Stimulated activated CD4-positive, alpha-beta T cell treated with anti-CD3 and anti-CD28 coated beads, Interleukin-2, amount 100 ng/mL, for 4 hours (primary cell): ENCODE measurements around the gene ADAMTSL4.
"Not testable (repeated sequence)": the region's sequence is repeated elsewhere in the genome, so short reads cannot be mapped to it uniquely, and the experiment has no call there.

Source experiments
- DNase-seq: peaks from one replicate; pipeline ENCODE4 v3.0.0-alpha.2; 2020; ENCODE audit warnings: low read depth

ADAMTSL4 gene

DNA sequence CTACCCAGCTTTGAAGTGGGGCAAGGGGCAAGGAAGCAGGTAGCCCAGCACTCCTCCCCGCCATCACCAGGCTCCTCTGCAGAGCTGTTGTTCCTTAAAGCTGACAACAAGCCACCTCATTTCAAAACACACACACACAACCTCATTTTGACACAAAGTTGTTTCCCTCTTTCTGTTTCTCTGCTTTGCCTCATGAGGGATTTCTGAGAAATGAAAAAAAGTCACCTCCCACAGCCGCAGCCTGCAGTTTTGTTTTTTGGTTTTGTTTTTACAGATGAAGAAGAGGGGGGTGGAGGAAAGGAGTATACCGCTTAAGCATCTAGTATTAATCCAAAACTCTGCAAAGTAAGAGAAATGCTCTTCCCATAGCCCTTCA lies 18.1 kb downstream of the ADAMTSL4 start:
- peak; percentile 49 for DNase-seq

DNA sequence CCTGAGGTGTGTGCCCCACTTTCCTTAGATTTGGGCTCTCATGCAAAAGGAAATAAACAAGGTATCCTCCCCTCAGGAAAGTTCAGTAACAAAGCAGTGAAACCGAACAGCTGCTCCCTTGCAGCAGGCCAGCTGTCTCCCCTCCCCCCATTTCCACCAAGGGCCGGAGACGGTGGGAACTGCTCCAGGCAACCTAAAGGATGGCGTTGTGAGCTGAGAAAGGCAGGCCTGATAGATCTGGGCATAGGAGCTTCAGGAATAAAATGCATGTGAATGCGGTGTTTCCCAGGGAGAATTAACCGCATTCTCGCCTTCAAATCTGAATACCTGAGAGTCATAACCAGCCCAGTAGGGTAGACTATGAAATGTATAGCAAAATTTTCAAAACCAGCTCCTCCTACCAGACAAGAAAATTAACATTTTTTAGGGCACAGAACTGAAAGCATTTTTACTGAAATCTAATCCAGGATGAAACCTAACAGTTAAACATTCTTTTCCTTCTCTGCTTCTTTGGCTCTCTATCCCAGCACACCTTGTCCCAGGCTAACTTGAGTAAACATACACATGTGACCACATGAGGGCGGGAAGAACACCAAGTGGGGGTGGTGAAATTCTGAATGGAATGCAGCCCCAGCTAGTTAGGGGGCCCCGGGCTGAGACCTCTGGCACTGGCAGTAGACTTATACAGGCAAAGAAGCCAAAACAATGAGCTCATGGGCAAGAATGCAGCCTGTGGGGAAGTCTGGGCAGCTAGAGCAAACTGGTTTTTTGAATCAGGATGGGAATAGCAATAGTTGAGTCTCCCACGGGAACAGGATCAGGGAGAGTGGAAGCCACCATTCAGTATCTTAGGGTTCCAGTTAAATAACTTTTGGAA lies 18.7 kb downstream of the ADAMTSL4 start:
- no peak for DNase-seq

DNA sequence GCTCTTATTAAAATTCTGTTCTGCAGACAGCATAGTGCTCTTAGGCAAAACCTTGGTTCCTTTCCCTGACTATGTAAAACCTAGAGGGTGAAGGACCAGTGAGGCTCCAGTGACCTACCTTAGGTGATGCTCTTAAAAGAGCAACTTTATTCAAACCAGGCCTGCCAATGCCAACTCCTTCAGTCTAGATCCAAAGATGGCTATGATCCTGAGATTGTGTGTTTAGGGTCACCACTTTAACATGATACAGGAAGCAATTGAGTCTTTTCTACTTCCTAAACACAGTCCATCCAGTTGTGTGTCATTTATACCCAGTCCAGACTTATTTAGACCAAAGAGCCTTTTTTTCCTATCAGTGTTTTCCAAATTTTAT lies 19.4 kb downstream of the ADAMTSL4 start:
- DNase-seq, result no peak

DNA sequence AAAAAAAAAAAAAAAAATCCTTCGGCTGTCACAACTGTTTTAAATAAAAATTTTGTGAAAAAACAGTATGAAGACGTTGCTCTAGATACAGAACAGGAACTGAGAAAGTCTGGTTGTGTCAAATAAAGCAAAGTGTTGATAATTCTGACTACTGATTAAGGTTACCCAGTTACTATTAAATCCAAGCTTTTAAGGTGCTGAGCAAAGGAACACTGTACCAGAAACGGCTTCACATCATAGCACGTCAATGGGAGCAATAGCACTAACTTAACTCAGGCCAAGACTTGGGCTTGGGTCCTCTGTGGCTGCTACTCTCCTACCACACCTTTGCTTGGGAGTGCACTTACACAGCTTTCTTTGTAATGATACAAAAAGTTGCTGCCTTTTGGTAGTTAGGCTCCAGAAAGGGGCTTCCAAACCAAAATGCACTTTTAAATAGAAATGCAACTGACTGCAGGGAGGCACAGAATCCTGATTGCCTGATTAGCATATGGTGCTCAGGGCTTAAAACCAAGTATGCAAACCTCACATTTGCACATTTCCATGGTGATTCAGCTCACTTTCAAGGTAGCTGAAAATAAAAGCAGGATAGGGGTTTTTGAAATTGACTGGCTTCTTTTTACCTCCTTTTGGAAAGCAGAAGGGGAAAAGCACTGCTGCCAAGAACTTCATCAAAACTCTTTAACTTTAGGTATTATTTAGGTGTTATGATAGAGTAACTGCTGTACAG lies 23.9 kb downstream of the ADAMTSL4 start:
- no peak for DNase-seq

DNA sequence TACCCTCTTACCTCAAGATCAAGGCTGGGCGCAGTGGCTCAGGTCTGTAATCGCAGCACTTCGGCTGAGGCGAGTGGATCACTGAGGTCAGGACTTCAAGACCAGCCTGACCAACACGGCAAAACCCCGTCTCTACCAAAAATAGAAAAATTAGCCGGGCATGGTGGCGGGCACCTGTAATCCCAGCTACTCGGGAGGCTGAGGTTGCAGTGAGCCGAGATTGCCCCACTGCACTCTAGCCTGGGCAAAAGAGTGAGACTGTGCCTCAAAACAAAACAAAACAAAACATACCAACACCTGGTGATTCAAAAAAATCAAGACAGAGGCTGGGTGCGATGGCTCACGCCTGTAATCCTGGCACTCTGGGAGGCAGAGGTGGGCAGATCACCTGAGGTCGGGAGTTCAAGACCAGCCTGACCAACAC lies 24.5 kb downstream of the ADAMTSL4 start:
- not testable (repeated sequence) for DNase-seq

DNA sequence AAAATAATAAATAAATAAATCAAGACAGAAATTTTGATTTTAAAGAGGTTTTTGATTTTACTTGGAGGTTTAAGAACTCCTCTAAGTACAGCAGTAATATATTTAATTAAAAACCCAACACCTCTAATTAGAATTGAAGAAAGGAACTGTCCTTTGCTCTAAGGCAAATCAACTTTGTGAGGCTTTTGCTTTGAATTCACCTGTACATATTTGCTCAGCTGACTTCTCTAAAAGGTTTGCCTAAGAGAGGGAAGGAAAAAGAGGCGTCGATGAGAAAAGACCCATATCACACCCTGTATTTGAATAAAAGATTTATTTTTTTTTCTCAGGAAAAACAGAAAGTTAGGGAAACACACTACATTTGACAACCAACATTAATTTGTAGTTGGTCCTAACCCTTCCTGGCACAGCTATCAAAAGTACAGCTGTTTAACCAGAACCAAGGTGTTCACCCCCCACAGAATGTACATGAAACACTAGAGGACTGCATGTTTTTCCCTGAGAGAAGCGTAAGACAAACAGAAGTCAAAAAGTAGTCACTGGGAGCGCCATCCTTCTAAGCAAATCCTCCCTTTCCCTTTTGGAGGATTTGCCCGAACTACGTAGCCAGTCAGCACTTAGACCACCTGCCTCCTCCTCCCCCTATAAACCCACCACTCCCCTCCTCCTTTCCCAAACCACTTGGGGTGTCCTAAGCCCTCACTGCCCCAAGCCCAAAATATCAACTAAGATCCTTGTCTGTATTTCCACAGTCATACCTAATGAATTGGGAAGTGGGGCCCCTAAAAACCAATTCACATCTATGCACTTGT lies 25.3 kb downstream of the ADAMTSL4 start:
- DNase-seq, result no peak

DNA sequence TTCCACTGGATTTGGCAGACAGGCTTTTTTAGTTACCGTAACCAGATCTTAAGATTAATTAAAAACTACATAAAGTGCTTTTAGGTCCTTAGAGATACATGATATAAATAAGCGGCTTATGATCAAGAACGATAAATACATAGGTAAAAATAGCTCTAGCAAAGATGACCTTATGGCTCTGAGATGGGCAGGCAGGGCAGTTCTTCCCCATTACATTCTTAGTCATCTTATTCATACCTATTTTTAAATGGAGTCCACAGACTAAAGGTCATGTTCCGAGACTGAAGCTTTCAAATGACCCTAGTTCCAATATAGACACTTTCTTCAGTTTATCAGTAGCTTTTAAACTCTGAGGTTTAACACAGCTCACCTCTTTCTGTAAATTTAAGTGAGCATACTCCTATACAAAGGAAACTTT lies 25.9 kb downstream of the ADAMTSL4 start:
- DNase-seq, result no peak

DNA sequence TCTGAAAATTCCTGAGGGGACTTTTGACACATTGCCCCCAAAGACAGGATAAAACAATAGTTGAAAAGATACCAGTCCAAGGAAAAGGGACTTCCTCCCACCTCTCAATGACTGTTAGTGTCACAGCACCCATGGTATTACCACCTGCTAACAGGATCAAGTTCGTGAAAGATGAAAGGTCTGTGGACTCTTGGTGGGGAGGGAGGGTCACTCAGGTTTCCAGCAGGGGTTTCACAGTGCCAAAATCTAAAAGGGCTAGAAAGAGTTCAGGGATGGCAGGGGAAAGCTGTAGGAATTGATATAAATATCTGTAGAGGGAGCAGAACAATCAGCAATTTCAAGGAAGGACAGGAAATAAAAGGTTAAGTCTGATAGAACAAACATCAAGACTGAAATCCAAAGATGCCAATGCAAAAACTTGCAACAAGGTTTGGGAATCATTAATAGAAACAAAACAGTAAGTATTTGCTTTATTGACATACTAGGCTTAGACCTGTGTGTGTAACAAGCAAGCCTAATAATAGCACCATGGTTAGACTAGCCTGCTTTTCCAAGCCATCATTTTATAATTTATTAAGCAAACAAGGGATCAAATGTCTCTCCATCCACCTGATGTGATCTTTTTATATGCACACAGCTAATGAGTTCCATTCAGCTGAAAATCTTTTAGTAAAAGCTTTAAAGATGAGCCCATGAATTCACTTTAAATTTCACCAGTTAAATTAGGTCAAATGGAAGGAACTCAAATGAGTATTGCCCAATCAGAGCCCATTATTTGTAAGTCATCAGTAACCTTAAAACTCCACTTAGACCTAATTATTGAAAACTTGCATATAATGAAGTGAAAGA lies 26.5 kb downstream of the ADAMTSL4 start:
- no peak for DNase-seq

DNA sequence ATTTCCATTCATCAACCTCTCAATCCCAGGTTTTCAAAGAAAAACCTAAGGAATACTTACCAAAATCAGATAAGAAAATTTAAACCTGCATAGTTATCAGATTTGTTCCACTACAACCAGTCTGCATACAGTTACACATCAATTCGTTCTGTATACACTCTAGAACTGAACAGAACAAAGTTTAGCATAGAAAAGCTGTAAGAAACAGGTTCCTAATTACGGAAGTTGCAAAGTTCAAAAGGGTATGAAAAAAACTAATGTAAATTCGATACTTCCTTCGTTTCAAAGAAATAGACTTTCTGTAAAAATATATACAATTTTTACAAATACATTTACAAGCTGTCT lies 27.1 kb downstream of the ADAMTSL4 start:
- no peak for DNase-seq

DNA sequence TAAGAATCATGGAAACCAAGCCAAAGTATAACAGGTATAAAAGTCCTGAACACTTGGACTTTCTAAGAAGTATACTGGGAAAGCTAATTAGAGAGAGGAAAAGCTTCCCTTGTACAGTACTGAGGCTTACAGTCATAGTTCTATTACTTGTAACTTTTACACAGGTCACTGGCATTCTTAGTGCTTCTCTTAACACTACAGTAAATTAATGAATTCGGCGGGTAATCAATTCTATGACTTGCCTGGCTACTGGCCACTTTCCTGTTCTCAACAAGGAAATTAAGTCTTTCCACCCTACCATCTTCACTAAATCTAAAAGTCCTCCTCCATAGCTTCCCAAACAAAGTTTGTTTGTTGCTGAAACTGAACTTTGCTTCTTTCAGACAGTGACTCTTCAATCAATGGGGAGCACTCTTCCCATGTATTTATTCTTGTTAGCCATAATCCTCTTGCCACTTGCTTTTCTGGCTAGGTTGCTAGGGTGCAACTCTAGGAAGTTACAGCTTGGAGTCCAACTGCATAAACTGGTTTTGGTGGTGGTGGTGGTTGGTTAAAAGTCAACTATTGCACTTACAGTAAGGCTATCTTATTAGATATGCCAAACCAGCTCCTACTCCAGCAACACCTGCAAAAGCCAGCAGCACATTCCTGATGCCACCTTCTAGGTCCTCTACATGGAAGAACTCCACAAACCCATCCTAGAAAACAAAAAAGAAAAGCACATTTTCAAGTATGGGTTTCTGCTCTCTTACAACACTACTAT lies 27.8 kb downstream of the ADAMTSL4 start:
- no peak for DNase-seq

DNA sequence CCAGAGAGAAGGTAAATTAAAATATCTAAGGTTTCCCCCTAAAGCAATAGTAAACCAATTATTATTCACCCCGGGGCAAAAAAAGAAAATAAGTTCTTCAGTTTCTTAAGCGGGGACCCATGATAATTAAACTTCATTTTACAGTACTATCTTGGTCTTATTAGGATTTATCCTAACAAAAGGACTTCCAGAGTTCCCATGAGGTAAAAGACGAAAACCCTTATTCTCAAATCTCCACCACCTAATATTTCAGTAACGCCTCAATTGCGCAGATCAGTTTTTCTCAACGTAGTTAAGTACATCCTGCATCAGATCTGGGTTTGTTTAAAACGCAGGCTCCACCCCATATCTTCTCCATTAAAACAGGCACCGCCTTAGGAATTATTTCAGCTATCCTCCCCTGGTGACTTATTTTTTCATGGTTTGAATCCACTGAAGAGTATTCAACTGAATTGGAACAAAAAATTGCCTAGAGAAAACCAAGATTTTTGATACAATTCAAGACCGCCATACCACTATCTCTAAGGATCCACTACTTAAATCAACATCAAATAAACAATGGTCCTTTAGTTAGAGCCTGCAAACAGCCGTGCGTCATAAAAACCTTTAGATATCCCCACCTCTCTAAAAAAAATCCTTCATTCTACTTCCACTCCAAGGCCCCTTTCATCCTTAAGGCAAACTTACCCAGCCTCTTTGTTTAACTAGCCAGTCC lies 28.5 kb downstream of the ADAMTSL4 start:
- no peak for DNase-seq

DNA sequence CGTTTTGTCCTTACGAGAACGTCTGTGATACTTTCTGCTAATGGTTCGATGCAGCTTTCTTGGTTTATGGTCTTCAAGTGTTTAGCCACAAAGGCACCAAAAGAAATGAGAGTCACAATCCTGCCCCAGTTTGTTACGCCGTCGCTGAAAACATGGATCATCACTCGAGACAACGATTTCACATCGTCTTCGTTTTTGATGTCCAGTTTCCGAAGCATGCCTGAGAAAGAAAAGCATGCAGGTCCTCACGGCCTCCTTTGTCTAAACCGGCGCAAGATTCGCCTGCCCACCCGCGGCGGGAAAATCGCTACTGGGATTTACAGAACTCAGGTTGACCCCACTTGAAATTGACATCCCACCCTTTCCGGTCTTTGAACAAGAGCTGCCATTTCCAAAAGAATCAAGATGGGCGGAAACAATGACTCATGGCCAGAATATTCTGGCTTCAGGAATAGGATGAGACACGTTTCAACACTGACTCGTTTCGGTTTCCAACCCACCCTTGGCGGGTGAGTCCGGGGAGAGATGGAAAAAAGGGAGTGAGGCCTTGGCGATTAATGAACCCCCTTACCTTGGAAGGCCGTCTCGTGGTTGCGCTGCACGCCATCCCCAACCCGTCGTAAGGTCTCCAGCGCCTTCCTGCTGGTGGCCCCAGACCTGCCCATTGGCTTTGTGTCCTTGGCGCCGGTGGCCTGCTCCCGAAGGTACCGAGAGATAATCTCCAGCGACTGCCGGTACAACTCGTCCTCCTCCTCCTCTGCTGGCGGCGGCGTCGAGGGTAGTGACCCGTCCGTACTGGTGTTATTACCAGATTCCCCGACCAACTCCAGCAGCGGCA lies 29.3 kb downstream of the ADAMTSL4 start:
- peak; percentile 56 for DNase-seq

DNA sequence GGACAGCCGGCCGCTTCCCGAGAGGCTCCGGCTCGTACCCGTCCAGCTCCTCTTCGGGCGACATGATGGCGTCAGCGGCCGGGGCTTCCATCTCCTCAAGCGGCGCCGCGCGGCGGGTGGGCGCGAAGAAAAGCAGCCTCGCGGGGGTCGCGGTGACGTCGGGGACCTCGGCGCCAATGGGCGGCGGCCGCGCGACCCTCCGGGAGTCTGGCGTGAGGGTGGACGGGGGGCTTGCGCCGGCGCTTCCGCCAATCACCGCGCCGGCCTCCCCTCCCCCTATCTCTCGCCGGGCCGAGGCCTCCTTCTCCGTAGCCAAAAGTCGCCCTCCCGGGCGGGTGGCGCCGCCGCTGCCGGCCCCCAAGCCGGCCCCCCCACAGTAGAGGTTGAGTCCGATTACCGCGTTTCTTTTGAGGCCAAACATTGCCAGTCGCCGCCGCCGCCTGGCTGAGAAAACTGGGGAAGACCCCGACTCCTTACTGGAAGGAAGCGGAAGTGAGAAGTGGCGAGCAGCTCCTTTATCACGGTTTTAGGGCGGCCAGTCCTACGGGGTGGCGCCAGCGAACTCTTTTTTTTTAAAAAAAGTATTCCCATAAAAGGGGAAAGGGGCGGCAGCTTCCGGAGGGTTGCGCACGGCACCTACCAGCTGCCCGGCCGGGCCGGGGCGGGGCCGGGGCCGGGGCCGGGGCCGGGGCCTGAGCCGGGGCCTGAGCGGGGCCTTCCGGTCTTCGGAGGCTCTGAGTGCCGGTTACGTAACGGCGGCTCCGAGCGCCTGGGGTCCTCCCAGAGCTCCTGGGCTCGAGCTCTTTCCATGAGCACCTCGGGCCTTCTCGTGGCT lies 30.1 kb downstream of the ADAMTSL4 start, which contains the start of gene MCL1:
MCL1 (minus strand) TSS at position 501 of the 835 bp plus-strand sequence; CDS start at position 421, 80 bp downstream.
- peak; percentile 81 for DNase-seq

DNA sequence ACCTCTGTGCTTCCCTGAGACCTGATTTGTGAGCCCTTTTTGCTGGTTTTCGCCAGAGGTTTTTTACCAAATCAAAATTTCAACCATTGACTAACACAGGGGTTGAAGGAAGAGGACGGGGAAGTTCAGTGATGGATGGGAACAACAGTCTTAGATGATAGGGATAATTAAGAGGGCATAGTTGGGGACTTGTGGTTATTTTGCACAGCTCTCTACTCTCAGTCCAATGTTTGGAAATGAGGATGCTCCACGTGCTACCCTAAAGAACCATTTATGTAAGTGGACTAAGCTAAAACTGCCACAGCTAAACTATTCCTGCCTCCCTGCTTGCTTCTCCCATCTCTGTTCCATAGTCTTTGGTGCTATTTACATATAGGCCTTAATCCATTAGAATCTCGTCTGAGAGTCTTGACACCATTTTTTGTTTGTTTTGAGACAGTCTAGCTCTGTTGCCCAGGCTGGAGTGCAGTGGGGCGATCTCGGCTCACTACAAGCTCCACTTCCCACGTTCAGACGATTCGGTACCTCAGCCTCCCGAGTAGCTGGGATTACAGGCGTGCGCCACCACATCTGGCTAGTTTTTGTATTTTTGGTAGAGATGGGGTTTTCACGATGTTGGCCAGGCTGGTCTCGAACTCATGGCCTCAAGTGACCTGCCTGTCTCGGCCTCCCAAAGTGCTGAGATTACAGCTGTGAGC lies 30.9 kb downstream of the ADAMTSL4 start:
- no peak for DNase-seq

DNA sequence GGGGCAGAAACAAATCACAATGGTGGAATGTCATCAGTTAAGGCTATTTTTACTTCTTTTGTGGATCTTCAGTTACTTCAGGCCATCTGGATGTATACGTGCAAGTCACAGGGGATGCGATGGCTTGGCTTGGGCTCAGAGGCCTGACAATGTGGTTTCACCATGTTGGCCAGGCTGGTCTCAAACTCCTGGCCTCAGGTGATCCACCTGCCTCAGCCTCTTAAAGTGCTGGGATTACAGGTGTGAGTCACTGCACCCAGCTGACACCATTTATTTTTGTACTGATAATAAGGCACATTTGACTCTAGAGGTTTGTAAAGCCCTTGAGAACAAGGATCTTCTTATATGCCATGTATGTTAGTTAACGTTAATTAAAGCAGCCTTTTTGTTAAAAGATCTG lies 31.8 kb downstream of the ADAMTSL4 start:
- DNase-seq, result not testable (repeated sequence)

DNA sequence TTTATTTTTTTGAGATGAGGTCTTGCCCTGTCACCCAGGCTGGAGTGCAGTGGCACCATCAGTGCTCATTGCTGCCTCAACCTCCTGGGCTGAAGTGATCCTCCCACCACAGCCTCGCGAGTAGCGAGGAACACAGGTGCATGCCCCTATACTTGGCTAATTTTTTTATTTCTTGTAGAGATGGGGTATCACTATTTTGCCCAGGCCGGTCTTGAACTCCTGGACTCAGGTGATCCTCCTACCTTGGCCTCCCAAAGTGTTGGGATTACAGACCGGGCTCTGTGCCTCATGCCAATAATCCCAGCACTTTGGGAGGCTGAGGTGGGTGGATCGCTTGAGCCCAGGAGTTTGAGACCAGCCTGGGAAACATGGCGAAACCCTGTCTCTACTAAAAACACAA lies 32.2 kb downstream of the ADAMTSL4 start:
- DNase-seq, result not testable (repeated sequence)

DNA sequence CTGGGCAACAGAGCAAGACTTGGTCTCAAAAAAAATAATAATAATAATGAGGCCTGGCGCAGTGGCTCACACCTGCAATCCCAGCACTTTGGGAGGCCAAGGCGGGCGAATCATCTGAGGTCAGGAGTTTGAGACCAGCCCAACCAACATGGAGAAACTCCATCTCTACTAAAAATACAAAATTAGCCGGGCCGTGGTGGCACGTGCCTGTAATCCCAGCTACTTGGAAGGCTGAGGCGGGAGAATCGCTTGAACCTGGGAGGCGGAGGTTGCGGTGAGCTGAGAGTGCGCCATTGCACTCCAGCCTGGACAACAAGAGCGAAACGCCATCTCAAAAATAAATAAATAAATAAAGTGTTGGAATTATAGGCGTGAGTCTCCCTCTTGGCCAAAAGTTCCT lies 32.8 kb downstream of the ADAMTSL4 start:
- not testable (repeated sequence) for DNase-seq

DNA sequence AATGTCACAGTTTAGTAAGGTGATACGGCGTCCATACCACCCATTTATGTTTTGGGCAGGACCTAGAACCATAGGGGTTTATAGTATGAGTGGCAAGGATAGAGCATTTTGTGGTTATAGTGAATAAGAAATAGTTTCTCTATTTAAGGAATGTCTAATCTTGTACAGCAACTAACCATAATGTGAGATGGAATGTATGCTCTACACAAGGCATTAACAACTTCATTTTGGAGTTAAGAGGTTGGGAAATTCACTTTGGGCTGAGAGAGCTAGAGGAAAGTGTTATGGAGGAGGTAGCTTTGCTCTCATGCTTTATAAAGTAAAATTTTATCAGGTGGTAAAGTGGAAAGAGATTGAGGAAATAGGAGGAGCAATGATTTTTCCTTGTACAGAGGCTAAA lies 33.2 kb downstream of the ADAMTSL4 start:
- no peak for DNase-seq
